SK-N-DZ (cell line): Measurements from ENCODE around the gene SH3RF3.

Experiments used
- DNase-seq: peaks from one replicate; pipeline ENCODE4 v3.0.0-alpha.2; 2015; ENCODE audit warnings: low spot score

Gene SH3RF3

DNA sequence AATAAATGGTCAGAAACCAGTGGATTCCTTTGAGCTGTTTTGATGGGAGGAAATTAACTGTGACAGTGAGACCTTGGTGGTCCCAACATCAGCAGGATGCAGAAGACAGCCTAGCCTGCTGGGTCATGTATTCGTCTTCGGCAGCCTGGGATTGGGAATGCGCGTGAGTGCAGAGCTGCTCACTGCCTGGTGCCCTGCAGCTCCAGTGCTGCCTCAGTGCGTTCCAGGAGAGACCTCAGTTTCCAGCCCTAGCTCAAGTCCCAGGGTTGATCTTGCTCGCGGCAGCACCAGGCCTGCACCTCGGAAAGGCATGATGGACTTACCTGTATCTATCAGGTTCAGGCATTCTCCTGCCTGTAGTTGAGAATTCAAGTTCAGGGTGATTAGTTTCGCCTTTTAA, 203.9 kb downstream of the SH3RF3 start:
- no peak for DNase-seq

DNA sequence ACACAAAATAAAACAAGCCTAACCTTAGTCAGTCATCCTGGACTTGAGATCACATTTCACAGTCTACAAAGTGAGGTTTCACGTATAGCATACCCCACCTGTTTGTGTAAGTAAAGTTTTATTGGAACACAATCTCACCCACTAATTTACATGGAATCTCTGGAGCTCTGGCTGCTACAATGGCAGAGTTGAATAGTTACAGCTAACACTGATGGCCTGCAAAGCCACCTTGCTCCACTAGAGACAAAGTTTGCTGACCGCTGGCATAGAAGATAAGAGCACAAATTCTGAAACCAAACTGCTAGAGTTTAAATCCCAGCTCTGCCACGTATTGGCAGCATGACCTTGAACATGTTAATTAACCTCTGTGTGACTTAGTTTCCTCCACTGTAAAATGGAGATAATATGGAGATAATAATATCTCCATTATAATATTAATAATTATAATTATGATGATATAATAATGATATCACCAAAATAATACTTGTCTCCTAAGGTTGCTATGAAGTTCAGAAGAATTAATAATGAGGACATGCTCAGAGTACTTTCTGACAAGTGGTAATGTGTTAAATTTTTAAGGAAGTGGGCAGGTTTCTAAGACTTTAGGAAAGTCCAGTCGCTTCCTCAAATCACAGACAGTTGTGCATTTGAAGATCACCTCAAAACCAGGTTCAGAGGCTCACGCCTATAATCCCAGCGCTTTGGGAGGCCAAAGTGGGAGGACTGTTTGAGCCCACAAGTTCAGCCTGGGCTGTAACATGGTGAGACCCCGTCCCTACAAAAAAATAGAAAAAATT, 204.6 kb downstream of the SH3RF3 start:
- no peak for DNase-seq

DNA sequence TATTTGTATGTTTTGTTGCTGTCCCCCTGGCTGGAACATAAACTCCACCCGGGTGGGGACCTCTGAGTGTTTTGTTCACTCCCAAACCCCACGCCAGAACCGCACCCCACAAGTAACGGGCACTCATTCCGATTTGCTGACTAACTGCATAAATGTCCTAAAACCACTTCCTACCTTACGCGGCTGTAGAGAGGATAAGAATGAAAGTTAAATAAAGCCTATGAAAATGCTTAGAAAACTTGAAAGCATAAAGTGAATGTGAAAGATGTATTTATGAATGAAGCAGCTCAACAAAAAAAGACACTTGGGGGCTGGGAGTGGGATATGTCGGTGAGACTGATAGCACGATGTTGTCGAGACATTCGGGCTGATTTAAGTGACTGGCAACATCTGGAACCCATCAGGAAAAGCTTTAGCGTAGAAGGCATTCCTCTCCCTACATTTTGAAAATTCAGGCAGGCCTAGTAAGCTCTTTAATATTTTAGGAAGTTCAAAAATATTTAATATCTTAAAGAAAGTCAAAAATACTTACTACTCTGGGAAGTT, 206.7 kb downstream of the SH3RF3 start:
- DNase-seq = no peak

DNA sequence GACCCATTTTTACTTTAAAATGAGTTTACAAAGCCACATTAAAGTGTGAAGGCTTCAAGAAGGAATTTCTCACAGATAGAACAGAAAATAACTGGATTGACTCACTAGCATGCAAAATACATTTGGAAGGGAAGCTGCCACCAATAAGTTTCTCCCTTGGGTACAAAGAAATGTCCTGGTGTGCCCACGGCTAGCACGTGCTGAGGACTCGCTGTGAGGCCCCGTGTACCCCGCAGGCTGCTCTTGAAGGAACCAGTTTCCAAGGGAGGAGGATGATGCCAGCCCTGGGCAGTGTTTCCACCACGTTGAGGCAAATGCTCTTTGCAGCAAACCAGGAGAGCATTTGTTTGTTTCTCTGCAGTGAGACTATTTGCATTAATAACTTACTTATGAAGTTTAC, 207.3 kb downstream of the SH3RF3 start:
- DNase-seq = no peak

DNA sequence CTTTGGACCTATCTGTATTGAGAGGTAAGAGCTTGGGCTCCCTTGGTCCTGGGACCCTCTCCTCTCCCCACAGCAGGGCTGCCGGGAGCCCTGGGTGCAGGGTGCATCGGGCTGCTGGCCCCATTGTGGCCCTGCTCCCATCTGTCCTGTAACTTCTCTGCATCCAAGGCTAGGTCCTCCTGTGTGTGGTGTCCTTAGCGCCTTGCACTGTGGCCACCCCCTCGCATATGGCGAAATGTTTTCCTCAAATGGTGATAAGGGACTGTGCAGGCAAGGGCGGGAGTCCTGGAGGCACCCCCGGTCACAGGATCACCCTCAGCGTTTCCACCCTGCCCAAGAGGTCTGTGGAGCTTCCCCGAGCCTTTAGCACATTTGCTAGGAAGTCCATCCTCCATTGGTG, 208.2 kb downstream of the SH3RF3 start:
- DNase-seq = no peak

DNA sequence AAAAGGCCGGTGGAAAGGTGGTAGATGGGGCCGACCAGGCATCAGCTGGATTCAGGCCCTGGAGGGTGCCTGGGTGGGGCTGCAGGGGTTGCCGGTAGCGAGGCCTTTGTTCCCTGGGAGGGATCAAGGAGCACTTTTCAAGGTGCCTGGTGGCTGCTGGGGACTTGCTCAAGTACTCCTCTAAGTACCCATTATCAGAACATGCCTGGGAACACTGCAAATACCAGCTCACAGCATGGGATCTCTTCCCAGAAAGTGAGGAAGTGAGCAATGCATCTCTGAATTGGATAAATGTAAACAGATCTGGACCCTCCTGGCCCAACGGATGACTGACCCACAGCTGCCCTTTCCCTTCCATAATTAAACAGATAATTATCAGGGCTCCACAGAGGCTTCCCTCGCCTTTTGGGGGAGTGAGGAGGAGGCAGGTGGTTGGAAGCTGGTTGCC, 210.5 kb downstream of the SH3RF3 start:
- no peak for DNase-seq

DNA sequence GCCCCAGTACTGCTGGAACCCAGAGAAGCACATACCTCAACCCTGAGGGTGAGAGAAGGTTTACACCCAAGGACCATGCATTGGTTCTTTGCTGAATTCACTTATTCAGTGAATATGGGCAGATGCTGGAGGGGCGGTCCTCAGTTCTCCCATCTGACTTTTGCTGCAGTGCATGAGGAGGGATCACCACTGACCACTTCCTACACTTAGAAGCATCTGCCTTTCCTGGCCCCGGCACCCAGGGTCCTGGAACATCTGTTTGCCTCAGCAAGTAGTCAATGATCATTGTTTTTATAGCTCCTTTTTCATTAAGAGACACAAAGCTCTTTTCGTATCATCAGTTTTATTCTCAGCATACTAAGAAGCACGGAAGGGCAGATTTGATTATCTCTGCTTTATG, 211.4 kb downstream of the SH3RF3 start:
- no peak for DNase-seq

DNA sequence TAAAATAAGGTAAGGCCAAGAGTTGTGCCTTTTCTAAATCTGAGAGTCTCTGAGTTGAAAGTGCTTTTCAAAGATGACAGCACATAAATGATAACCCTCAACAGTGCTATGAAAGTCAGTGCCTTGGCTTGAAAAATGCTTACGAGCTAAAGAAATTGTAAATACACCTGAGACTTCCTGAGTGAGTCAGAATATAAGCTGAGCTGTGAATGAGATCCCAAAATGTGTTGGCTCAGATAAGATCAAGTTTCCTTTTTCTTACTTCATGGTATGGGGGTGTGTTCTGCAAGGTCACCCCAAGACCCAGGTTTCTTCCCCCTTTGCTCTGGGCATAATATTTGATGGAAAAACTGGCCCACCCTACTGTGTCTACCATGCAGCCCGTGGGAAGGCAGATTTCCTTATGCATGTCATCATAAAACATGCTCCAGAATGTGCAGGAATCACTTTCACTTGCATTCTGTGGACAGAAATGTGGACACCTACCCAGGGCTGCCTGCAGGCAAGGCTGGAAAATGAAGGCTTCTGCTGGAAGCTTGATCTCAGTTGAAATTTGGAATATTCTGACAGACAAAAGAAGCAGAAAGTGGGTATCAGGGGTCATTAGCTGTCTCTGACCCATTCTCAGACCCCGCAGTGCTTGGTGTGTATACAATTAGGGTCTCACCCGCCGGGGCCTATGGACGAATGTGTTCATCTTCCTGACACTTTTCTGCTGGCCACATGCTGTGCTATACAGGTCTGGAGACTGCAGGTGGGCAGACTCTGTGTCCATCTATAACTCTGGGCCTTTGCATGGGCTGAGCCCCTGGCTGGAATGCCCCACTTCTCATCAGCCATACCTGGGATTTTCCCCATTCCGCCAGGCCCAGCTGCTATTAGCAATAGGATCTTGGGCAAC, 212.6 kb downstream of the SH3RF3 start:
- DNase-seq = no peak

DNA sequence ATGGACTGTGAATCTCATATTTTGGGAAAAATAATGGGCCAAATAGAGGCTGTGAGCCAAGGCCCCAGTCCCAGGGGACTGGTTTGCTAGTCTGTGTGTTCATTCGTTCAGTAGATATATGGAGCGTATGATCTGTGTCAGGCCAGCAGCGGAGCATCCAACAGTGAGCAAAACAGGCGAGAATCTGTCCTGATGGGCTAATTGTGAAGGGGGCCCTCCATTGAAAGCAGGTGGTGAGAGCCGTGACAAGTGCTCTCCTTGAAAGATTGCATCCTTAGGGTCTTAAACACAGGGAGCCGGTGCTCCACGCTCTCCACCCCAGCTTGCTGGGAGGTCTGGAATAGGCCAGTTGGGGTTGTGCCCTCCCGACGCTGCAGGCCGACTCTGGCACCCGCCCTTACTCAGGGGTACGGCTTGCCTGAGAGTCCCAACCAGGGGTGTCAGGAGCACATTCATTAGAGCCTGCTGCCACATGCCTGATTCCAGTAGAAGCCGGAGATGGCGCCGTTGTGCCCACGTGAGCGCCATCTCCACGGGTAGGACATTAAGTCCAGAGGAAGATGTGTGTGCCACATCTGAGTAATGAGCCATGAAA, 213.3 kb downstream of the SH3RF3 start:
- DNase-seq = no peak

DNA sequence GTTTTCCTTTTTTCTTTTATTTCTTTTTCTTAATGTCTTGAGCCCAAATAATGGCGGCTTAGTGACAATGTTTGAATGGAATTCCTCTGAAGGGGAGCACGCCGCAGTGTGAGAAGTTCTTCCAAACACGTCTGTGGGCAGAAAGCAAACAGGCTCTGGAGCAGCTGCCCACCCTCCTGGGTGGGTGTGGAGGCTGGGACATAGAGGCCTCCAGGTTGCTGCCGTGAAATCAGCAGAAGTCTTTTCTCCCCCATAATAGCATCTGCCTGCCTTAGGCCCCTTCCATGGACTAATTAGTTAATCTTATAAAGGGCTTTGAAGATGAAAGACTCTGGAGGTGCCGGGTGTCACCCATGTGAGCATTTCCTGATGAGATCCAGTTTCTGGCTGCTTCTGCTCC, 213.9 kb downstream of the SH3RF3 start:
- no peak for DNase-seq

DNA sequence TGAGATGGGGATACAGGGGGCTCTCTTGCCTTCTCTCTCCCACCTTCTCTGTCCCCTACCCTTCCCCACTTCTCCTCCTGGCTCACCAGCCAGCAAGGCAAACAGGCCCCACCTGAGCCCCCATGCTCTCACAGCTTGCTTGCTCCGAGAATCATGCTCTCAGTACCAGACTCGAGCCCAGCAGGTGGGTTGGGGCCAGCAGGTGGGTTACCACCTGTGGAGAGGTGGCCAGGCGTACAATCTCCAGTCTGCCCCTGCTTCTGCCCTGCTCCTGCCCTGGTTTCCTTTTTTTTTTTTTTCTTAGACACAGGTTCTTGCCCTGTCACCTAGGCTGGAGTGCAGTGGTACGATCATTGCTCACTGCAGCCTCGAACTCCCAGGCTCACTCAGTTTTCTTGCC, 214.5 kb downstream of the SH3RF3 start:
- no peak for DNase-seq

DNA sequence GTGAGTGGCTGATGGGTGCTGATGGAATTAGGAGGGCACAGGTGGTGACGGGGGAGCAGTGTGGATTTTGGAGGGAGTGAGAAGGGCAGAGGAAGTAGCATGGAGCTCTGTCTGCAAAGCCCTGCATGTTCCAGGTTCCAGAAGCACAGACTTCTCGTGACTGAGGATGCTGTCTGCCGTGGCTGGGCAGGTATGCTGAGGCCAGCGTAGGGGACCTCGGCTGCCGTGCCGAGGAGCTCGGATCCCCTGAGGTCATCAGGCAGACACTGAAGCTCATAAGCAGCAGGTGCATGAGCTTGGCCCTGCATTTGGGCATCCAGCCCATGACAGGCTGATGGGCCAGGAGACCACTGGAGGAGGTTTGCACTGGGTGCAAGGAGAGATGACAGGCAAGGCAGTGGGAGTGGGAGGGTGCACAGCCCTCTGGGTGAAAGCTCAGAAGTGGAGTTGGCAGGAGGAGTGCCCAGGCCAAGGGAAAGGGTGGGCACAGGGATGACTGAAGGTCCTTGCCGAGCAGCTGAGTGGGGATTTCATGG, 215.3 kb downstream of the SH3RF3 start:
- no peak for DNase-seq

DNA sequence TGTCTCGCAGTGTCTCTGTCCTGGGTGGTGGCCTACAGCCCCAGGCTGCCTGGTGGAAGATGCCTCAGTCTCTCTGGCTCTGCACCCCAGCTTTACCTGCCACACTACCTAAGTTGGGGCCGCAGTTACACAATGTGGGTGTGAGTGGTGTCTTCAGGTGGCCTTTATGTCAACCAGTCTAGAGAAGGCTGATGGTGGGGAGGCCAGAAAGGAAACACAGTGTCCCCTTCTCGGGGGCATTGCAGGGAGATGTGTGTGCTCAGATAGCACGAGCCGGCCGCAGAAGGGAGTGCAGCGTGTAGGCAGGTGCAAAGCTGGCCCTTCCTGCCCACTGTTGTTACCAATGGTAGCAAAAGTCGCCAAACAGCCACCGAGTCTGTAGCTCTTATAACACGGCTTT, 216.1 kb downstream of the SH3RF3 start:
- DNase-seq = no peak

DNA sequence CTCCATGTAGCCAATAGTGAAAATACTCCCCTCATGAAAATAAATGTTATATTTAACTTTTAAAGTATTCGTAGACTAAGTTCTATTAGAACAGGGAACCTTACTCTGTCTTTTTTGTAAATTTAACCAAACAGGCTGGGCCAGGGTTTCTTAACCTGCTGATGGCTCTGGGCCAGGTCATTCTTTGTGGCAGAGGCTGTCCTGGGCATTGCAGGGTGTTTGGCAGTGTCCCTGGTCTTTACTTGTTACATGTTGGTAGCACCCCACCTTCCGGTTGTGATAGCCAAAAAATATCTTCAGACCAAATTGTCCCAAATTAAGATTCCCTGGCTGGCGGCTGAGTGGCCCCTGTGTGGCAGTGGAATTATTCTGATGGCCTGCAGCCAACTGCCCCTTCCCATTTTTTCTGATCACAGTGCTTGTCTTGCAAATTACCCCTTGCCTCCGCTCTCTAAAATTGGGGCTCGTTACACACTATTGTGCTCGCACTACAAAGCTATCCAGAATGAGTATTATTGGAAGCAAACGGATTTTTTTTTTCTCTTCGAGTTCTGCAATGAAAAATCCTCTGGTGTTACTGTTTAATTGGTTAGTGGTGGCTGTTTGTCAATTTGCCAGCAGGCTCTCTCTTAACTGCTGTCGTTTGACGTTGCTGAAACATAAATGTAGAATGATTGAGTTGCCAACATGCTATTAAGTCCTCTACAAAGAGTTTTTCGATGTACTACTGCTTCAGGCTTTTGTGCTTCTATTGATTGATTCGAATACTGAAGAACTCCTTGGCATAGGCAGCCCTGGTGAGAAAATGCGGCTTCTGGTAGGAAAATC, 216.9 kb downstream of the SH3RF3 start:
- no peak for DNase-seq

DNA sequence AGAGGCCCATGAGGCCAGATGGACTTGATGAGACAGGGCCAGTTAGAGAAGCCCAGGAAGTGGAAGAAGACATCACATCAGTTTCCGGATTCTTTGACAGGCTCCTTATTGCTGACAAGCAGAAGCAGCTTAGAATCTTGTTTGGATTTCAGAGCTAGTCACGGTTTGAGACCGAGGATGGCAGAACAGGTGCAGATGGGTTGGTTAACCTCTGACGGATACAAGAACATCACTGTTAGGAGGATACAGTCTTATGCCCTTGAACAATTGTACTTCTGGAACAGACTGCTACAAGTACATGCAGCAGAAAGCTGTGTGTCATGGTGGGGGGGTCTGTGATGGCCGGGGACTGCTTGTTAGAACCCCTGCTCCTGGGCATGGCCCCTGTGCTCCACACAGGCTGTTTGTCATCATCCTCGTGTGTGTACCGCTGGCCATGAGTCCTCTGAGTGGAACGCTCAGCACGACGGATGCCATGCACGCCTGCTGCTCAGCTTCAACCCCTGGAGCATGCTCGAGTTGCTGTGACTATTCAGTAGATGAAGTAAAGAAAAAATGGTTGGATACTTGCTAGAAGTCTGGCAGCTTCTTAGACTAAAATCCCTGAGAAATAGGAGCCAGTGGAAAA, 217.7 kb downstream of the SH3RF3 start:
- no peak for DNase-seq

DNA sequence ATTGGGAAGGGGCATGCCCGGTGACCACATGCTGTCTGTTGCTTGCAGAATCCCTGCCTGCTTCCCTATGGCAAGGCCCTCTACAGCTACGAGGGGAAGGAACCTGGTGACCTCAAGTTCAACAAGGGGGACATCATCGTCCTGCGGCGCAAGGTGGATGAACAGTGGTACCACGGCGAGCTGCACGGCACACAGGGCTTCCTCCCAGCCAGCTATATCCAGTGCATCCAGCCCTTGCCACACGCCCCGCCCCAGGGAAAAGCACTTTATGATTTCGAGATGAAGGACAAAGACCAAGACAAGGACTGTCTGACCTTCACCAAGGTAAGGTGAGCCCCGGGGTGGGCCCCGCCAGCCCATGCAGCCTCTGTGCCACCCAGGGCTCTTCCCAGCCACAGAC, 218.6 kb downstream of the SH3RF3 start:
- DNase-seq = no peak

DNA sequence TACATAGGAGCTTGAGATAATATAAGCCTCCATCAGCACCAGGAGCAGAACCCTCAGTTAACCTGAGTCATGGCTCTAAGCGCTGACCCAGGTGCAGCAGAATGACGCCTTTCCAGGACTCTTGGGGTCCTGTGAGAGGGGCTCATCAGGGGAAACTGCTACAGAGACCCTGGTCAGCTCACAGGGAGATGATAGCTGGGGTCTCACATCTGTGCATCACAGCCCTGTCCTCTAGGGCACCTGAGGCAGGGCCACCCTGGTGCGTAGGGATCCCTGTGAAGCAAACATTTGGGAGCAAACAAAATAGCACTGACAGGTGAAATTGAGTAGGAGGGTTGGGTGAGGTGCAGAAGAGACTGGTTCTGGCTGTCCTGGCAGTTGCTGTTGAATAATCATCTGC, 219.2 kb downstream of the SH3RF3 start:
- no peak for DNase-seq

DNA sequence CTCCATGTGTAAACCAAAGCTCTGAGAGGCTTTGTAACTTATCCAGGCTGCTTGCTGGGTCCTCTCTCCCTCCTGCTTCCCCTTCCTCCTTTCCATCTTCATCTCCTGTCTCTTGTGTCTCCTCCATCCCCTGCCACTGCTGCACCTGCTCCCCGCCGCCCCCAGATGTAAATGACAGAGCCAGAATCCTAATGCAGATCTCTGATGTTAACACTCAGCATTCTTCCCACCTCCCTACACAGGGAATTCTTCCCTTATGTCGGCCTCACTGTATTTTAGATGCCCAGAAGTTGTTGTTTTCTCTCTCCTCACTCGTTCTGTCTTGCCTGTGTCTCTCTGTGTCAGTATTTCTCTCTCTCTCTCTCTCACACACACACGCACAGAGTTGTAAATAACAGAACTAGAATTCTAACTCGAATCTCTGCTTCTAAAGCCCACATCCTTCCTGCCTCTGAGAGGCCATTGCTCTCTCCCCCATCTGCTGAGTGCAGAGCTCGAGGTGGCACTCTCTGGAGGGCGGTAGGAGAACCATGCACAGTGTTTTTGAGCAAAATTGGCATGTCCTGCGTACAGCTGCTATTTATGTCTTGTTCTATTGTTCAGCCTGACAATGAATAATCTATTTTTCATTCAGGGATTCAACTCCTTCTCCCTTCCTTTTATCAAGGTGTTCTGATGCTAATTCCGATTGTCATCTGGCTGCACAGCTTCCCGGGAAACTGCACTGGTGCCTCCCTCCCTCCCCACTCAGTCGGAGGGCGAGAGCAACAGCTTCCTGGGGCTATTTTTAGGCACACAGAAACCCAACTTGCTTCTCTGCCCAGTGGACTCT, 219.9 kb downstream of the SH3RF3 start:
- DNase-seq = no peak
